ENCODE results near the gene FYCO1.

FYCO1 gene

GRCh38 chr3:45947361-45947760, 48.3 kb downstream of the FYCO1 start:
- H3K27me3 ChIP-seq (ENCODE audit: low read depth, low read length), result no peaks in the 10 kb centered on the region
- H3K4me1 ChIP-seq (ENCODE audit: control insufficient read depth in 1 of 2, insufficient read depth in 2 of 2, low read length in 2 of 2), result no peaks in the 10 kb centered on the region
- peaks cover 46 to 86% of the 10 kb centered on the region in 2 donors for H3K36me3 ChIP-seq (ENCODE audit: control insufficient read depth in 1 of 2, insufficient read depth in 2 of 2, low read length in 2 of 2)
- no peaks in the 10 kb centered on the region for H3K9me3 ChIP-seq (ENCODE audit: control insufficient read depth in 1 of 2, low read length in 2 of 2)
- H3K4me3 ChIP-seq (ENCODE audit: low read depth in 1 of 2, low read length in 2 of 2), result no peak overlapping the region
- no peak overlapping the region for H3K27ac ChIP-seq (ENCODE audit: low read length)

- Histone ChIP-seq H3K27ac (ENCODE audit: low read length) (no peak overlapping the region), H3K9me3 (ENCODE audit: control insufficient read depth in 1 of 2, low read length in 2 of 2) (no peaks in the 10 kb centered on the region), H3K4me1 (ENCODE audit: control insufficient read depth in 1 of 2, insufficient read depth in 2 of 2, low read length in 2 of 2) (no peaks in the 10 kb centered on the region), H3K27me3 (ENCODE audit: low read depth, low read length) (no peaks in the 10 kb centered on the region), H3K4me3 (ENCODE audit: low read depth in 1 of 2, low read length in 2 of 2) (no peak overlapping the region), H3K36me3 (ENCODE audit: control insufficient read depth in 1 of 2, insufficient read depth in 2 of 2, low read length in 2 of 2) (peaks cover 44 to 82% of the 10 kb centered on the region in 2 donors)
These were observed 48.7 kb downstream of the FYCO1 start for GRCh38 chr3:45946875-45947274.

- Histone ChIP-seq H3K9me3 (ENCODE audit: control insufficient read depth in 1 of 2, low read length in 2 of 2) (no peaks in the 10 kb centered on the region), H3K27me3 (ENCODE audit: low read depth, low read length) (no peaks in the 10 kb centered on the region), H3K4me1 (ENCODE audit: control insufficient read depth in 1 of 2, insufficient read depth in 2 of 2, low read length in 2 of 2) (no peaks in the 10 kb centered on the region), H3K4me3 (ENCODE audit: low read depth in 1 of 2, low read length in 2 of 2) (no peak overlapping the region), H3K36me3 (ENCODE audit: control insufficient read depth in 1 of 2, insufficient read depth in 2 of 2, low read length in 2 of 2) (peaks cover 39 to 77% of the 10 kb centered on the region in 2 donors), H3K27ac (ENCODE audit: low read length) (no peak overlapping the region)
These were observed 49.3 kb downstream of the FYCO1 start for GRCh38 chr3:45946307-45946706.

GRCh38 chr3:45944830-45945620, 50.6 kb downstream of the FYCO1 start:
- Histone ChIP-seq H3K4me3 (ENCODE audit: low read depth in 1 of 2, low read length in 2 of 2) (no peak overlapping the region), H3K4me1 (ENCODE audit: control insufficient read depth in 1 of 2, insufficient read depth in 2 of 2, low read length in 2 of 2) (no peaks in the 10 kb centered on the region), H3K27ac (ENCODE audit: low read length) (no peak overlapping the region)

GRCh38 chr3:45943207-45943846, 52.3 kb downstream of the FYCO1 start, which contains the start of gene CXCR6:
TSS of gene CXCR6 (plus strand) at chr3:45943464. CDS start at chr3:45946482, 3,018 bp downstream.
- no peaks in the 10 kb centered on the region for H3K27me3 ChIP-seq (ENCODE audit: low read depth, low read length)
- peak within 1 kb of the TSS in 1 of 2 donors; percentile 5 for H3K4me3 ChIP-seq (ENCODE audit: low read depth in 1 of 2, low read length in 2 of 2)
- H3K27ac ChIP-seq (ENCODE audit: low read length), result no peak within 1 kb of the TSS
- peaks cover 26 to 54% of the 10 kb centered on the region in 2 donors for H3K36me3 ChIP-seq (ENCODE audit: control insufficient read depth in 1 of 2, insufficient read depth in 2 of 2, low read length in 2 of 2)
- H3K4me1 ChIP-seq (ENCODE audit: control insufficient read depth in 1 of 2, insufficient read depth in 2 of 2, low read length in 2 of 2), result peaks cover 3 to 10% of the 10 kb centered on the region in 2 donors
- no peaks in the 10 kb centered on the region for H3K9me3 ChIP-seq (ENCODE audit: control insufficient read depth in 1 of 2, low read length in 2 of 2)

More at GRCh38 chr3:45944830-45945620, 50.6 kb downstream of the FYCO1 start:
- Histone ChIP-seq H3K36me3 (ENCODE audit: control insufficient read depth in 1 of 2, insufficient read depth in 2 of 2, low read length in 2 of 2) (peaks cover 31 to 71% of the 10 kb centered on the region in 2 donors), H3K9me3 (ENCODE audit: control insufficient read depth in 1 of 2, low read length in 2 of 2) (no peaks in the 10 kb centered on the region), H3K27me3 (ENCODE audit: low read depth, low read length) (no peaks in the 10 kb centered on the region)

- H3K27me3 ChIP-seq (ENCODE audit: low read depth, low read length), result no peaks in the 10 kb centered on the region
- H3K27ac ChIP-seq (ENCODE audit: low read length), result no peak overlapping the region
- H3K9me3 ChIP-seq (ENCODE audit: control insufficient read depth in 1 of 2, low read length in 2 of 2), result no peaks in the 10 kb centered on the region
- H3K4me1 ChIP-seq (ENCODE audit: control insufficient read depth in 1 of 2, insufficient read depth in 2 of 2, low read length in 2 of 2), result peaks cover 3 to 10% of the 10 kb centered on the region in 2 donors
- H3K4me3 ChIP-seq (ENCODE audit: low read depth in 1 of 2, low read length in 2 of 2), result no peak overlapping the region
- H3K36me3 ChIP-seq (ENCODE audit: control insufficient read depth in 1 of 2, insufficient read depth in 2 of 2, low read length in 2 of 2), result peaks cover 25 to 52% of the 10 kb centered on the region in 2 donors
These were observed 53.4 kb downstream of the FYCO1 start for GRCh38 chr3:45942051-45942825.

- Histone ChIP-seq H3K27me3 (ENCODE audit: low read depth, low read length) (no peaks in the 10 kb centered on the region), H3K36me3 (ENCODE audit: control insufficient read depth in 1 of 2, insufficient read depth in 2 of 2, low read length in 2 of 2) (peaks cover 24 to 52% of the 10 kb centered on the region in 2 donors), H3K4me3 (ENCODE audit: low read depth in 1 of 2, low read length in 2 of 2) (no peak overlapping the region), H3K9me3 (ENCODE audit: control insufficient read depth in 1 of 2, low read length in 2 of 2) (no peaks in the 10 kb centered on the region), H3K27ac (ENCODE audit: low read length) (no peak overlapping the region), H3K4me1 (ENCODE audit: control insufficient read depth in 1 of 2, insufficient read depth in 2 of 2, low read length in 2 of 2) (peaks cover 3 to 10% of the 10 kb centered on the region in 2 donors)
These were observed 54.8 kb downstream of the FYCO1 start for GRCh38 chr3:45940781-45941365.

- H3K27ac ChIP-seq (ENCODE audit: low read length), result no peak overlapping the region
- H3K4me1 ChIP-seq (ENCODE audit: control insufficient read depth in 1 of 2, insufficient read depth in 2 of 2, low read length in 2 of 2), result peaks cover 3 to 10% of the 10 kb centered on the region in 2 donors
- H3K9me3 ChIP-seq (ENCODE audit: control insufficient read depth in 1 of 2, low read length in 2 of 2), result no peaks in the 10 kb centered on the region
- no peaks in the 10 kb centered on the region for H3K27me3 ChIP-seq (ENCODE audit: low read depth, low read length)
- H3K36me3 ChIP-seq (ENCODE audit: control insufficient read depth in 1 of 2, insufficient read depth in 2 of 2, low read length in 2 of 2), result peaks cover 30 to 51% of the 10 kb centered on the region in 2 donors
- H3K4me3 ChIP-seq (ENCODE audit: low read depth in 1 of 2, low read length in 2 of 2), result no peak overlapping the region
These were observed 55.4 kb downstream of the FYCO1 start for GRCh38 chr3:45940004-45940780.

- H3K4me1 ChIP-seq (ENCODE audit: control insufficient read depth in 1 of 2, insufficient read depth in 2 of 2, low read length in 2 of 2), result peaks cover 3 to 10% of the 10 kb centered on the region in 2 donors
- no peaks in the 10 kb centered on the region for H3K9me3 ChIP-seq (ENCODE audit: control insufficient read depth in 1 of 2, low read length in 2 of 2)
- H3K27me3 ChIP-seq (ENCODE audit: low read depth, low read length), result no peaks in the 10 kb centered on the region
- peaks cover 38 to 53% of the 10 kb centered on the region in 2 donors for H3K36me3 ChIP-seq (ENCODE audit: control insufficient read depth in 1 of 2, insufficient read depth in 2 of 2, low read length in 2 of 2)
- H3K27ac ChIP-seq (ENCODE audit: low read length), result no peak overlapping the region
- no peak overlapping the region for H3K4me3 ChIP-seq (ENCODE audit: low read depth in 1 of 2, low read length in 2 of 2)
These were observed 56.3 kb downstream of the FYCO1 start for GRCh38 chr3:45939341-45939771.

GRCh38 chr3:45938864-45939263, 56.8 kb downstream of the FYCO1 start:
- H3K27ac ChIP-seq (ENCODE audit: low read length), result no peak overlapping the region
- peaks cover 3 to 10% of the 10 kb centered on the region in 2 donors for H3K4me1 ChIP-seq (ENCODE audit: control insufficient read depth in 1 of 2, insufficient read depth in 2 of 2, low read length in 2 of 2)
- peaks cover 42 to 55% of the 10 kb centered on the region in 2 donors for H3K36me3 ChIP-seq (ENCODE audit: control insufficient read depth in 1 of 2, insufficient read depth in 2 of 2, low read length in 2 of 2)
- no peaks in the 10 kb centered on the region for H3K27me3 ChIP-seq (ENCODE audit: low read depth, low read length)
- H3K9me3 ChIP-seq (ENCODE audit: control insufficient read depth in 1 of 2, low read length in 2 of 2), result no peaks in the 10 kb centered on the region
- H3K4me3 ChIP-seq (ENCODE audit: low read depth in 1 of 2, low read length in 2 of 2), result no peak overlapping the region
